DND-41 (cell line): Measurements from ENCODE around the gene ZNF823.

Experiments used
- ATAC-seq: fragments of 200-7000 bp; cut with Tn5 transposase; 3 replicates; pipeline ENCODE4 v1.9.1; 2021; ENCODE audit warnings: low read depth; ENCODE audit not compliant: insufficient read depth
- DNase-seq: peaks from one replicate; pipeline ENCODE4 v3.0.0-alpha.2; 2020
- H2AFZ ChIP-seq: 2 replicates; pipeline ENCODE4 v1.6.0; 2012; ENCODE audit warnings: low read depth, low read length
- H3K27ac ChIP-seq: 2 replicates; pipeline ENCODE4 v1.5.1; 2012; ENCODE audit warnings: low read length, inconsistent platforms
- H3K27me3 ChIP-seq: fragments of 200-600 bp; sonication (generic); 2 replicates; pipeline ENCODE4 v1.6.0; 2012; ENCODE audit warnings: low read length, mild to moderate bottlenecking, inconsistent platforms; ENCODE audit not compliant: insufficient read depth, poor library complexity
- H3K36me3 ChIP-seq: 2 replicates; pipeline ENCODE4 v1.5.1; 2012; ENCODE audit warnings: low read length, inconsistent platforms; ENCODE audit not compliant: insufficient read depth
- H3K4me1 ChIP-seq: 2 replicates; pipeline ENCODE4 v1.5.1; 2012; ENCODE audit warnings: mild to moderate bottlenecking, low read length; ENCODE audit not compliant: insufficient read depth
- H3K4me2 ChIP-seq: 2 replicates; pipeline ENCODE4 v1.6.0; 2012; ENCODE audit warnings: mild to moderate bottlenecking, moderate library complexity, low read length, inconsistent platforms; ENCODE audit not compliant: insufficient read depth
- H3K4me3 ChIP-seq, 2 experiments: fragments of 200-600 bp in 1 of 2; shearing (Covaris generic) in 1 of 2; 2 replicates each; pipeline ENCODE4 v1.5.1; 2012 to 2016; ENCODE audit warnings: inconsistent platforms in 2 of 2, low read length in 2 of 2, mild to moderate bottlenecking in 2 of 2, low read depth in 1 of 2, moderate library complexity in 1 of 2
- H3K79me2 ChIP-seq: 2 replicates; pipeline ENCODE4 v1.6.0; 2012; ENCODE audit warnings: low read length, inconsistent platforms; ENCODE audit not compliant: insufficient read depth
- H3K9ac ChIP-seq: 2 replicates; pipeline ENCODE4 v1.6.0; 2012; ENCODE audit warnings: low read depth, mild to moderate bottlenecking, inconsistent platforms, low read length, moderate library complexity
- H3K9me3 ChIP-seq: 2 replicates; pipeline ENCODE4 v1.5.1; 2012; ENCODE audit warnings: low read length, moderate library complexity, mild to moderate bottlenecking, inconsistent platforms; ENCODE audit not compliant: insufficient read depth, severe bottlenecking
- H4K20me1 ChIP-seq: 2 replicates; pipeline ENCODE4 v1.6.0; 2012; ENCODE audit warnings: low read length; ENCODE audit not compliant: insufficient read depth
- CTCF ChIP-seq: IDR thresholded peaks from 2 replicates; pipeline ENCODE4 v1.5.1; 2012; ENCODE audit warnings: borderline replicate concordance, low read length, moderate library complexity, mild to moderate bottlenecking; ENCODE audit not compliant: poor library complexity, severe bottlenecking; ENCODE audit errors: extremely low read depth
- EZH2 ChIP-seq: IDR thresholded peaks from 3 replicates; pipeline ENCODE4 v1.6.1; 2012; ENCODE audit warnings: borderline replicate concordance, low read depth, mild to moderate bottlenecking, moderate library complexity, low read length, inconsistent platforms; ENCODE audit not compliant: severe bottlenecking

ZNF823 gene

GRCh38 chr19:11722414-11722813, 16.3 kb downstream of the ZNF823 start:
- Histone ChIP-seq H3K27me3 (no peaks in the 10 kb centered on the region), H3K79me2 (peaks cover 17% of the 10 kb centered on the region; the same call in 1 of the 2 replicates), H2AFZ (no peak overlapping the region), H3K27ac (no peak overlapping the region), H3K9me3 (no peaks in the 10 kb centered on the region), H4K20me1 (no peaks in the 10 kb centered on the region), H3K4me2 (no peak overlapping the region), H3K9ac (no peak overlapping the region), H3K4me1 (no peaks in the 10 kb centered on the region), H3K36me3 (peaks cover 56% of the 10 kb centered on the region), H3K4me3 (no peak overlapping the region)
- ATAC-seq (no peak), DNase-seq (no peak)
- TF ChIP-seq CTCF (no peak), EZH2 (no peak)

- ATAC-seq = no peak
Observed at GRCh38 chr19:11721681-11722080, 17.1 kb downstream of the ZNF823 start.

GRCh38 chr19:11710313-11710712, 28.4 kb downstream of the ZNF823 start:
- Histone ChIP-seq H3K36me3 (no peaks in the 10 kb centered on the region), H3K4me1 (no peaks in the 10 kb centered on the region), H3K79me2 (no peaks in the 10 kb centered on the region), H4K20me1 (no peaks in the 10 kb centered on the region), H3K4me3 (no peak overlapping the region), H3K9me3 (no peaks in the 10 kb centered on the region), H3K9ac (no peak overlapping the region), H2AFZ (no peak overlapping the region), H3K27me3 (no peaks in the 10 kb centered on the region), H3K27ac (no peak overlapping the region), H3K4me2 (no peak overlapping the region)
- TF ChIP-seq EZH2 (no peak), CTCF (no peak)
- DNase-seq (no peak), ATAC-seq (no peak)

More at GRCh38 chr19:11721681-11722080, 17.1 kb downstream of the ZNF823 start:
- Histone ChIP-seq H3K4me1 (no peaks in the 10 kb centered on the region), H3K9me3 (no peaks in the 10 kb centered on the region), H3K36me3 (peaks cover 56% of the 10 kb centered on the region), H3K79me2 (peaks cover 13% of the 10 kb centered on the region; the same call in 1 of the 2 replicates), H3K4me3 (no peak overlapping the region), H2AFZ (no peak overlapping the region), H4K20me1 (no peaks in the 10 kb centered on the region), H3K9ac (no peak overlapping the region), H3K27me3 (no peaks in the 10 kb centered on the region), H3K4me2 (no peak overlapping the region), H3K27ac (no peak overlapping the region)
- TF ChIP-seq EZH2 (no peak), CTCF (no peak)
- DNase-seq = no peak

GRCh38 chr19:11708457-11708856, 30.3 kb downstream of the ZNF823 start:
- Histone ChIP-seq H3K4me2 (no peak overlapping the region), H3K27me3 (no peaks in the 10 kb centered on the region), H3K4me1 (no peaks in the 10 kb centered on the region), H3K9ac (no peak overlapping the region), H3K79me2 (no peaks in the 10 kb centered on the region), H3K27ac (no peak overlapping the region), H4K20me1 (no peaks in the 10 kb centered on the region), H2AFZ (no peak overlapping the region), H3K36me3 (no peaks in the 10 kb centered on the region), H3K9me3 (no peaks in the 10 kb centered on the region), H3K4me3 (no peak overlapping the region)
- DNase-seq (no peak), ATAC-seq (no peak)
- no peak for TF ChIP-seq CTCF
- TF ChIP-seq EZH2 = no peak
